Measurements from ENCODE around the gene KIN.

KIN gene

DNA sequence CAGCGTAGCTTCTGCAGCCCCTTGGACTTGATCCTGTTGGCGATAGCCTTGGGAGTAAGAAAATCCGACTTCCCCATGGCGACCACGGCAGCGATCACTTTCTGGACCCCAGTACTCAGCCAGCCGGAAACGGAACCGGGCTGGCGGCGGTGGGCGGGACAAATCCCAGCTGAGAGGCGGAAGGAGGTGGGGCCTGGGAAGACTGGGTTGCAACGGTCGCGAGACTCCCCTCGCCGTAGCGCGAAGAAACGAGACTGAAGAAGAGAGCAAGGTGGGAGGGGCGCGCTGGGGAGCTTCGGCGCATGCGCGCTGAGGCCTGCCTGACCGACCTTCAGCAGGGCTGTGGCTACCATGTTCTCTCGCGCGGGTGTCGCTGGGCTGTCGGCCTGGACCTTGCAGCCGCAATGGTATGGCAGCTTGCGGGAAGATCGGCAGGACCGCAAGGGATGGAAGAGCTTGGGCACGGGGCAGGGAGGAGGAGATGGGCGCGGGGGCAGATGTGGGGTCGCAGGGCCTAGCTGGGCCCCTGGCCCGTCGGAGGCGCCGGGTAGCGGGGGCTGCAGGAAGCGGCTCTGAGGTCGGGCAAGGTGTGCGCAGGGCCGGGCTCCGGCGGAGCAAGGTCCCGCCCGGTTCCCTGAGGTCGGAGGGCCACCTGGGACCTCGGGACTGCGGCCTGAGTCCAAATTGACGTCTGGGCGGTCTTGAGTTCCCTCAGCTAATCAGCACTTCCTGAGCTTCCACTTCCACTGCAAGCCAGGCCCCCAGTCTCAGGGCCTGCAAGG, at the start of gene KIN, which contains the start of gene ATP5F1C:
Gene KIN (minus strand): TSS at position 137 of the 782 bp plus-strand sequence. CDS start 60 bp downstream, at position 77.
Gene ATP5F1C (plus strand): TSS at position 321 of the 782 bp plus-strand sequence. CDS start 31 bp downstream, at position 352.
- no peaks in the 10 kb centered on the region for H3K27me3 ChIP-seq (replicated peaks)
- peak within 1 kb of the TSS; percentile 92 for H3K4me3 ChIP-seq (ENCODE audit: low read depth, low read length)
- no peak for TF ChIP-seq CTCF (IDR thresholded peaks at IDR 0.05; ENCODE audit: low read depth, low read length, missing control alignments)
- in situ Hi-C loops (cut with HindIII; ENCODE audit: low pct_ligation_motif_present, low sequenced_read_pairs) = no loop called here
- peak; percentile 96 for DNase-seq
- H3K27ac ChIP-seq = peak within 1 kb of the TSS; percentile 78
- no peaks in the 10 kb centered on the region for H3K36me3 ChIP-seq (replicated peaks)

DNA sequence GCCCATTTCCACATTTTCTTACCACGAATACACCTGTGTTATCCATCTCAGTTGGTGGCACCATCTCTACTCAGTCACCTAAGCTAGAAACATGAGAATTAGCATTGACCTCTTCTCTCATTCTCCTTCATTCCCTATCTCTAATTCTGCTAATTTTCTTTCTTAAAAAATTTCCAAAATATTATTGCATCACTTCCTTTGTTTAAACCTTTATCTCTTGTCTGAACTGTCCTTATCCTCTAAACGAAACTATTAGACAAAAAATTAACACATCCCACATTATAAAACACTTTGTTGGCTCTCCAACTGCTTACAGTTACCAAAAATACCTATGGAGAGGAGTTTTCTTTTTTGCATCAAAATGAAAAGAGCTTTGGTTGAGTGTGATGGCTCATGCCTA, 48.8 kb upstream of the KIN start:
- Histone ChIP-seq H3K27ac (no peak overlapping the region), H3K4me3 (ENCODE audit: low read depth, low read length) (no peak overlapping the region), H3K36me3 (replicated peaks) (no peaks in the 10 kb centered on the region), H3K27me3 (replicated peaks) (no peaks in the 10 kb centered on the region)
- TF ChIP-seq CTCF (IDR thresholded peaks at IDR 0.05; ENCODE audit: low read depth, low read length, missing control alignments) = no peak
- DNase-seq = no peak
- in situ Hi-C loops (cut with HindIII; ENCODE audit: low pct_ligation_motif_present, low sequenced_read_pairs) = no loop called here

- no peak overlapping the region for H3K27ac ChIP-seq
- H3K36me3 ChIP-seq (replicated peaks) = no peaks in the 10 kb centered on the region
- no peaks in the 10 kb centered on the region for H3K27me3 ChIP-seq (replicated peaks)
- H3K4me3 ChIP-seq (ENCODE audit: low read depth, low read length) = no peak overlapping the region
- DNase-seq = no peak
- no peak for TF ChIP-seq CTCF (IDR thresholded peaks at IDR 0.05; ENCODE audit: low read depth, low read length, missing control alignments)
- in situ Hi-C loops (cut with HindIII; ENCODE audit: low pct_ligation_motif_present, low sequenced_read_pairs) = no loop called here
Observed at GRCh38 chr10:7834262-7834661, 46.5 kb upstream of the KIN start.

DNA sequence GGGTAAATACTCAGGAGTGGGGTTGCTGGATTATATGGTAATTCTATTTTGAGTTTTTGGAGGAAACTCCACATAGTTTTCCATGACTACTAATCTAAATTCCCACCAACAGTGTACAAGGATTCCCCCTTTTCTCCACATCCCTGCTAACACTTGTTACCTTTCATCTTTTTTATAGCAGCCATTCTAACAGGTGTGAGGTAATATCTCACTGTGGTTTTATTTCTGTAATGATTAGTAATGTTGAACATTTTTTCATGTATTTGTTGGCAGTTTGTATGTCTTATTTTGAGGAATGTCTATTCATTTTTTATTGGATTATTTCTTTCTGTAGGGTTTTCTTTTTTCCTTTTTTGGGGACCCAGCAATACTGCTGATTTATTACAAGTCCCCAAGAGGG, 45.4 kb upstream of the KIN start:
- H3K27ac ChIP-seq = no peak overlapping the region

GRCh38 chr10:7832060-7832459, 44.3 kb upstream of the KIN start:
- no peak for DNase-seq
- Histone ChIP-seq H3K4me3 (ENCODE audit: low read depth, low read length) (no peak overlapping the region), H3K27me3 (replicated peaks) (no peaks in the 10 kb centered on the region), H3K36me3 (replicated peaks) (no peaks in the 10 kb centered on the region), H3K27ac (no peak overlapping the region)
- in situ Hi-C loops (cut with HindIII; ENCODE audit: low pct_ligation_motif_present, low sequenced_read_pairs) = no loop called here
- TF ChIP-seq CTCF (IDR thresholded peaks at IDR 0.05; ENCODE audit: low read depth, low read length, missing control alignments) = no peak

More for the DNA sequence above, 45.4 kb upstream of the KIN start:
- Histone ChIP-seq H3K4me3 (ENCODE audit: low read depth, low read length) (no peak overlapping the region), H3K36me3 (replicated peaks) (no peaks in the 10 kb centered on the region), H3K27me3 (replicated peaks) (no peaks in the 10 kb centered on the region)
- TF ChIP-seq CTCF (IDR thresholded peaks at IDR 0.05; ENCODE audit: low read depth, low read length, missing control alignments) = no peak
- no peak for DNase-seq
- in situ Hi-C loops (cut with HindIII; ENCODE audit: low pct_ligation_motif_present, low sequenced_read_pairs) = no loop called here

All from brain microvascular endothelial cell (primary cell).